ENCODE measurements around the gene CARD19. TPM values are rescaled to one million over a fixed set of nuclear protein-coding genes. Genes with fewer than 3 reads are reported as not detected.
A peak's percentile ranks its signal among the peaks of the same experiment; 100 is the strongest.

The CARD19 gene
- total and polyA plus RNA-seq, 9 of the 15 experiments (the other 6 are each of a cell fraction or from before 2014, with no cell fraction given), result 0.90 to 34.9 (median 14.6) TPM

- in situ Hi-C loops (cut with MboI), result no loop called here
- Histone ChIP-seq H3K9ac (ENCODE audit: insufficient read depth in 1 of 2, low read depth in 2 of 2, low read length in 2 of 2) (no peak overlapping the region; a peak in 1 of 4 replicates), H3K27ac (ENCODE audit: extremely low read depth, low read depth, low read length) (no peak overlapping the region), H3K9me3 (replicated peaks; ENCODE audit: control insufficient read depth, insufficient read depth, low read depth, low read length) (no peaks in the 10 kb centered on the region), H3K79me2 (ENCODE audit: control insufficient read depth, insufficient read depth, low read length) (no peaks in the 10 kb centered on the region), H3K4me1 (replicated peaks in 1 of 2; ENCODE audit: control insufficient read depth in 2 of 2, insufficient read depth in 2 of 2, low read length in 2 of 2) (peaks cover 0 to 9% of the 10 kb centered on the region in 2 experiments; a peak in 4 of 5 replicates), H3K4me3 (no peak overlapping the region), H4K20me1 (replicated peaks; ENCODE audit: control insufficient read depth, insufficient read depth, low read length) (no peaks in the 10 kb centered on the region), H3K27me3 (ENCODE audit: control insufficient read depth in 2 of 2, insufficient read depth in 2 of 2, low read length in 2 of 2) (peaks cover 35 to 53% of the 10 kb centered on the region in 2 experiments), H3K9me1 (ENCODE audit: control insufficient read depth, insufficient read depth, low read length) (no peaks in the 10 kb centered on the region), H3K36me3 (ENCODE audit: control insufficient read depth, insufficient read depth, low read length) (no peaks in the 10 kb centered on the region), H2AFZ (ENCODE audit: low read depth, low read length) (no peak overlapping the region), H3K4me2 (ENCODE audit: insufficient read depth, low read length) (no peak overlapping the region)
- ChIA-PET CTCF (ENCODE audit: low intra/inter-chr PET ratio) (no interaction called here), POLR2A (interaction anchor here (0.6 to 1.3 kb wide), 5 partner anchors 10 to 27 kb away, joined by 3 to 6 read pairs (median 3); no protein-coding TSS in a partner anchor)
- no peak for ATAC-seq
- DNase-seq (ENCODE audit: extremely low read depth in 1 of 4, low spot score in 3 of 4), result no peak
- no TSS peak for BruUV-seq (replicated peaks)
- no peak for FAIRE-seq
- intact Hi-C loops (cut with micrococcal nuclease), result no loop called here
- TF ChIP-seq NFATC3 (IDR thresholded peaks at IDR 0.05) (no peak), KLF16 (IDR thresholded peaks at IDR 0.05) (no peak), ZNF445 (CRISPR knock-in tag; IDR thresholded peaks at IDR 0.05; ENCODE audit: low read depth) (no peak)
- 18% methylated on average over 12 of the region's 15 CpGs for WGBS (ENCODE audit: insufficient coverage, low coverage, missing lambda C conversion rate)
Measured at GRCh38 chr9:93052791-93053540, 43.1 kb upstream of the CARD19 start.

GRCh38 chr9:93053781-93054331 lies 42.2 kb upstream of the CARD19 start:
- in situ Hi-C loops (cut with MboI), result no loop called here

More at GRCh38 chr9:93053781-93054331, 42.2 kb upstream of the CARD19 start:
- Histone ChIP-seq H3K9me3 (replicated peaks; ENCODE audit: control insufficient read depth, insufficient read depth, low read depth, low read length) (no peaks in the 10 kb centered on the region), H2AFZ (ENCODE audit: low read depth, low read length) (no peak overlapping the region), H3K27me3 (ENCODE audit: control insufficient read depth in 2 of 2, insufficient read depth in 2 of 2, low read length in 2 of 2) (peaks cover 33 to 48% of the 10 kb centered on the region in 2 experiments), H3K27ac (ENCODE audit: extremely low read depth, low read depth, low read length) (no peak overlapping the region), H4K20me1 (replicated peaks; ENCODE audit: control insufficient read depth, insufficient read depth, low read length) (no peaks in the 10 kb centered on the region), H3K9ac (ENCODE audit: insufficient read depth in 1 of 2, low read depth in 2 of 2, low read length in 2 of 2) (peak overlapping the region in 1 of 2 experiments; percentile 36; a peak in 1 of 4 replicates), H3K79me2 (ENCODE audit: control insufficient read depth, insufficient read depth, low read length) (no peaks in the 10 kb centered on the region), H3K4me3 (no peak overlapping the region), H3K9me1 (ENCODE audit: control insufficient read depth, insufficient read depth, low read length) (no peaks in the 10 kb centered on the region), H3K36me3 (ENCODE audit: control insufficient read depth, insufficient read depth, low read length) (no peaks in the 10 kb centered on the region), H3K4me1 (replicated peaks in 1 of 2; ENCODE audit: control insufficient read depth in 2 of 2, insufficient read depth in 2 of 2, low read length in 2 of 2) (peaks cover 0 to 18% of the 10 kb centered on the region in 2 experiments; a peak in 4 of 5 replicates), H3K4me2 (ENCODE audit: insufficient read depth, low read length) (no peak overlapping the region)
- BruUV-seq (replicated peaks), result no TSS peak
- DNase-seq (ENCODE audit: extremely low read depth in 1 of 4, low spot score in 3 of 4) (no peak), ATAC-seq (no peak), FAIRE-seq (no peak)
- CTCF ChIA-PET (ENCODE audit: low intra/inter-chr PET ratio), result no interaction called here
- POLR2A ChIA-PET, result interaction anchor here (0.6 to 1.3 kb wide), 2 partner anchors 14 to 18 kb away, joined by 3 read pairs; no protein-coding TSS in a partner anchor
- TF ChIP-seq ARID3A (IDR thresholded peaks at IDR 0.05; ENCODE audit: borderline replicate concordance, low read depth, low read length) (no peak), ZNF263 (CRISPR knock-in tag; IDR thresholded peaks at IDR 0.05; ENCODE audit: borderline replicate concordance) (no peak), CHAMP1 (IDR thresholded peaks at IDR 0.05) (no peak)
- 25% methylated on average over 5 of the region's 5 CpGs for WGBS (ENCODE audit: insufficient coverage, low coverage, missing lambda C conversion rate)
- intact Hi-C loops (cut with micrococcal nuclease), result no loop called here

Data from K562 (cell line).